Left lung (tissue), 10 donors: Measurements from ENCODE around the gene ZNF592. TPM values are rescaled to one million over a fixed set of nuclear protein-coding genes. Genes with fewer than 3 reads are reported as not detected.

Experiments
- ATAC-seq: fragments of 200-7000 bp; cut with Tn5 transposase; one replicate; pipeline ENCODE4 v1.9.1; 2020; ENCODE audit warnings: moderate library complexity
- DNase-seq, 4 donors: peaks; one replicate each; pipeline ENCODE4 v3.0.0-alpha.2; 2013 to 2020
- H3K27ac ChIP-seq, 2 donors: fragments of 200-600 bp; sonication (generic) in 1 of 2; one replicate each; pipeline versions ENCODE4 v1.5.0 to v1.8.0; 2020 to 2021
- H3K27me3 ChIP-seq, 2 donors: fragments of 200-600 bp; sonication (generic) in 1 of 2; one replicate each; pipeline versions ENCODE4 v1.5.0 to v1.8.0; 2020 to 2021
- H3K36me3 ChIP-seq, 2 donors: fragments of 200-600 bp; sonication (generic) in 1 of 2; one replicate each; pipeline versions ENCODE4 v1.5.0 to v1.8.0; 2020 to 2021
- H3K4me1 ChIP-seq, 2 donors: fragments of 200-600 bp; one replicate each; pipeline ENCODE4 v1.8.0; 2021
- H3K4me3 ChIP-seq, 2 donors: fragments of 200-600 bp; sonication (generic) in 1 of 2; one replicate each; pipeline versions ENCODE4 v1.5.0 to v1.8.0; 2020 to 2021; ENCODE audit warnings: mild to moderate bottlenecking in 1 of 2
- H3K9me3 ChIP-seq, 2 donors: fragments of 200-600 bp; sonication (generic) in 1 of 2; one replicate each; pipeline versions ENCODE4 v1.5.0 to v1.8.0; 2020 to 2021
- intact Hi-C, 2 donors: fragments of 100-400 bp; cut with DNase I; formaldehyde crosslinking; loops; one replicate each; pipeline versions ENCODE4 v1.11.2 to v1.14.2; 2022
- polyA plus RNA-seq, 6 donors: library from polyadenylated mRNA; unstranded; fragments of 120-200 nt; gene quantifications; one replicate each; pipeline ENCODE4 v1.2.1, GENCODE V29; 2013; ENCODE audit not compliant: insufficient read length in 6 of 6
- total RNA-seq, 2 donors: library from RNA; stranded (reverse); fragmentation: NEBNext Ultra II Directional; extraction: Animal tissue kit (Norgen Biotek cat#: 25700); gene quantifications; one replicate each; pipeline ENCODE4 v1.2.1, GENCODE V29; 2021
- TF ChIP-seq, protein P1 (sequence below), 2 donors: fragments of 200-600 bp; sonication (generic) in 1 of 2; IDR thresholded peaks; one replicate each; pipeline versions ENCODE4 v1.5.0 to v1.8.0; 2021; ENCODE audit warnings: antibody characterized with exemption in 2 of 2
- donor health status: DM: no; HTN: yes; CAD: no.
- donor health status: DM: no; HTN: no; CAD: no.

ZNF592 gene
- total and polyA plus RNA-seq, 8 donors, result 22.7 to 32.2 (median 25.2) TPM

DNA sequence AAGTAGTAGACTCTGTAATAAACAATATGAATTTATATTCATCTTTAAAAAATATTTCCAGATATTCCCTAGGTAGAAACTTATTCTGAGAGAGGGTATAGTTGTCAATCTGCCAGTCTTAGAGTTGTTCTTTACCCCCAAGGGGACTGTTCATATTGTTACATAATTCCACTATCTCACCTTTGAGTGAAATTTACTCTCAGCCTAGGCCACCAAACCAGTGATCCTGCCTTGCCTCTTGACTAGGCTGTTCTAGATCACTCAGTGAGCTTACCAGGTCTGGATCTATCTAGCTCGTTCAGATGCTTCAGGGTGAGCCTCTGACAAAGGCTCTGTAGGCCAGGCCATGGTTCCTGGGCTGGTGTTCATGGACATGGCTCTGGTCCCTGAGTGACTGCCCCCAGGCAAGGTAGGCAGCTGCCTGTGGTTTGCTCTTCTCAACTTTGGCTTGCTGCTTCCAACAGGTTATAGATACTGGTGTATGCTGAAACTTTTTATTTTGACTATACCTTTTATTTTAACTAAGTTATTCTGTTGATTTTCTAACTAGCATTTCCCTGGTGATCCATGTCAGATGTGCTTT, 27.6 kb downstream of the ZNF592 start:
- peaks cover 0 to 28% of the 10 kb centered on the region in 2 donors for H3K4me1 ChIP-seq
- ATAC-seq (no peak), DNase-seq (no peak)
- H3K9me3 ChIP-seq, result no peaks in the 10 kb centered on the region
- H3K27ac ChIP-seq, result no peak overlapping the region
- H3K4me3 ChIP-seq, result no peak overlapping the region
- TF ChIP-seq, protein P1, sequence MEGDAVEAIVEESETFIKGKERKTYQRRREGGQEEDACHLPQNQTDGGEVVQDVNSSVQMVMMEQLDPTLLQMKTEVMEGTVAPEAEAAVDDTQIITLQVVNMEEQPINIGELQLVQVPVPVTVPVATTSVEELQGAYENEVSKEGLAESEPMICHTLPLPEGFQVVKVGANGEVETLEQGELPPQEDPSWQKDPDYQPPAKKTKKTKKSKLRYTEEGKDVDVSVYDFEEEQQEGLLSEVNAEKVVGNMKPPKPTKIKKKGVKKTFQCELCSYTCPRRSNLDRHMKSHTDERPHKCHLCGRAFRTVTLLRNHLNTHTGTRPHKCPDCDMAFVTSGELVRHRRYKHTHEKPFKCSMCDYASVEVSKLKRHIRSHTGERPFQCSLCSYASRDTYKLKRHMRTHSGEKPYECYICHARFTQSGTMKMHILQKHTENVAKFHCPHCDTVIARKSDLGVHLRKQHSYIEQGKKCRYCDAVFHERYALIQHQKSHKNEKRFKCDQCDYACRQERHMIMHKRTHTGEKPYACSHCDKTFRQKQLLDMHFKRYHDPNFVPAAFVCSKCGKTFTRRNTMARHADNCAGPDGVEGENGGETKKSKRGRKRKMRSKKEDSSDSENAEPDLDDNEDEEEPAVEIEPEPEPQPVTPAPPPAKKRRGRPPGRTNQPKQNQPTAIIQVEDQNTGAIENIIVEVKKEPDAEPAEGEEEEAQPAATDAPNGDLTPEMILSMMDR (IDR thresholded peaks at IDR 0.05), result no peak
- intact Hi-C loops, result no loop called here
- peaks cover 0 to 28% of the 10 kb centered on the region in 2 donors for H3K36me3 ChIP-seq
- H3K27me3 ChIP-seq, result no peaks in the 10 kb centered on the region

DNA sequence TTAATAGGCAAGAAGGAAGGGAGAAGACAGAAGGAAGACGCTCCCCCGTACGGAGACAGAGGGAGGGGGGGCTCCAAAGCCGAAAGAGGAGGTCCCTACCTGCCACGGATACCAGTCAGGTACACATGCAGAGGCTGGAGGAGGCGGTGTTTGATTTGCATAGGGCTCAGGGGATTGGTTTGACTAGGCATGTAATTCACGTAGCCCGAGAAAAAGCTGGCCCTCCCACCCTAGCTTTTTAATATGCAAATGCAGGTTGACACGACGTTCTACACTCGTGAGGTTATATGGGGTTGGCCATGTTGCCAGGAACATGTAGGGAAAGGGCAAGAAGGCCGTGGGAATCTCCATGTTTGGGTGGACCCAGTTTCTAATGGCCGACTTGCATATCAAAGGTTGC, 29.8 kb downstream of the ZNF592 start:
- Histone ChIP-seq H3K4me1 (peaks cover 0 to 12% of the 10 kb centered on the region in 2 donors), H3K36me3 (peaks cover 0 to 45% of the 10 kb centered on the region in 2 donors), H3K27ac (no peak overlapping the region), H3K9me3 (no peaks in the 10 kb centered on the region), H3K4me3 (no peak overlapping the region), H3K27me3 (no peaks in the 10 kb centered on the region)
- ATAC-seq (no peak), DNase-seq (no peak)
- TF ChIP-seq, protein P1 (IDR thresholded peaks at IDR 0.05), result no peak
- intact Hi-C loops, result no loop called here

DNA sequence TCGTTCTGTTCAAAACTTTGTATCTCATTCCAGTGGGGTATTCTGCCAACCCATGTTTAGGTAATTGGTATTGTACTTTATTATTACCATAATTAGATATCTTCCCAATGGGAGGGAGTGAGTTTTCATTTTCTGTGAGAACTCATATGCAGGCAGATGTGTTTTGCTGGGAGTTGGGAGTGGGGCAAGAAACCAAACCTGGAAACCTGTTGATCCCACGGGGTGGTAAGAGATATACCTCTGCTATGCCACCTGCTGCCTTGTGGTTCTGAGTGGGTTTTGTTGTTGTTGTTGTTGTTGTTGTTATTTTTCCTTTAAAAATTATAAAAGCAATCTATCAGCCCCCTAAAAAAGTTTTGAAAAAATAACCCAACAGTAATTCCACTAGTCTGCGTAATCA, 32.1 kb downstream of the ZNF592 start:
- Histone ChIP-seq H3K27ac (no peak overlapping the region), H3K4me1 (peaks cover 0 to 7% of the 10 kb centered on the region in 2 donors), H3K27me3 (no peaks in the 10 kb centered on the region), H3K4me3 (no peak overlapping the region), H3K36me3 (peaks cover 3 to 61% of the 10 kb centered on the region in 2 donors), H3K9me3 (no peaks in the 10 kb centered on the region)
- no peak for DNase-seq
- ATAC-seq, result no peak
- TF ChIP-seq, protein P1 (IDR thresholded peaks at IDR 0.05), result no peak
- intact Hi-C loops, result no loop called here

DNA sequence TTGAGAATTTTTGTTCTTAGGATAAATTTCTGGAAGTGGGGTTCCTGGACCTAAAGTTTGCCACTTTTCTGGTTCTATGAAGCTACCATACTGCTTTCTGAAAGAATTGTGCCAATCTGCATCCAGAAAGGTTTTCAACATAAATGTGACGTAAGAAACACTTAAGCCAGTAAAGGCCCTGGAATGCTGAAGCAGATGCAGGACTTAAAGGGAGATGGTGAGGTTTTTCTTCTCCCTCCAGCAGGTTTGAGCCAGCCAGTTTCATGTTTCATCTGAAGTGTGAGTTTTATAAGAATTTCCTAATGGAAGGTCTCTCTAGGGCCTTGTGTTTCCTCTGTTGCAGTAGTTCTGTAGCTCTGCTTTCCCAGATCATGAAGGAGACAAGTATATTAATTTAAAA, 33.1 kb downstream of the ZNF592 start:
- DNase-seq (no peak), ATAC-seq (no peak)
- Histone ChIP-seq H3K36me3 (peaks cover 3 to 63% of the 10 kb centered on the region in 2 donors), H3K27ac (no peak overlapping the region), H3K27me3 (no peaks in the 10 kb centered on the region), H3K9me3 (no peaks in the 10 kb centered on the region), H3K4me3 (no peak overlapping the region), H3K4me1 (peaks cover 0 to 17% of the 10 kb centered on the region in 2 donors)
- TF ChIP-seq, protein P1 (IDR thresholded peaks at IDR 0.05), result no peak
- intact Hi-C loops, result no loop called here

DNA sequence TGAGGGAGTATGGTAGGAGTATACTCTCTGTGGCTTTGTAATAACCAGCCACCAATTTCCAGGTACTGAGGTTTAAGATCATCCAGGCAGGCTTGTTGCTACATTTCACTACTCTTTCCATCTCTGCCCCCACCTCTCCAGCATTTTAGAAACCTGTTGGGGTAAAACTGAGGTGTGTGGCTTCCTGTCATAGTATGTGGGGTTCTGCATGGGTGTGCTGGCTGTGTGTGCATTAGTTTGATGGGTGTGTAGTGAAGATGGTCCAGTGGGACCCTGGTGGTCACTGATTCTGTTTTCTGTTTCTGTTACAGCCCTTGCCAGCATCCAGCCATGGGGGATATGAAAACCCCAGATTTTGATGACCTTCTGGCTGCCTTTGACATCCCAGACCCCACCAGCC, 34.0 kb downstream of the ZNF592 start:
- DNase-seq (no peak), ATAC-seq (no peak)
- Histone ChIP-seq H3K4me1 (peaks cover 0 to 23% of the 10 kb centered on the region in 2 donors), H3K27me3 (no peaks in the 10 kb centered on the region), H3K27ac (no peak overlapping the region), H3K36me3 (peaks cover 3 to 66% of the 10 kb centered on the region in 2 donors), H3K4me3 (no peak overlapping the region), H3K9me3 (no peaks in the 10 kb centered on the region)
- intact Hi-C loops, result no loop called here
- TF ChIP-seq, protein P1 (IDR thresholded peaks at IDR 0.05), result no peak
